Head of caudate nucleus (tissue), 42 donors: ENCODE results near the gene USO1.
"Not testable (repeated sequence)": the region's sequence is repeated elsewhere in the genome, so short reads cannot be mapped to it uniquely, and the experiment has no call there.

ENCODE experiments used
- DNase-seq, 42 donors: peaks; one replicate each; pipeline versions ENCODE4 v3.0.0 to v3.0.0-alpha.2; 2020 to 2021; ENCODE audit warnings: mixed read lengths in 7 of 42
- intact Hi-C: fragments of 100-400 bp; cut with DNase I; formaldehyde crosslinking; loops from one replicate; pipeline ENCODE4 v1.15.0; 2022

USO1 gene

GRCh38 chr4:75705198-75705977 is 19.0 kb upstream of the USO1 start:
- no peak for DNase-seq

GRCh38 chr4:75708218-75708691 is 16.1 kb upstream of the USO1 start:
- intact Hi-C loops = no loop called here
- DNase-seq = peak in 1 of 42 donors; percentile 25

More at GRCh38 chr4:75705198-75705977, 19.0 kb upstream of the USO1 start:
- intact Hi-C loops = no loop called here

DNA sequence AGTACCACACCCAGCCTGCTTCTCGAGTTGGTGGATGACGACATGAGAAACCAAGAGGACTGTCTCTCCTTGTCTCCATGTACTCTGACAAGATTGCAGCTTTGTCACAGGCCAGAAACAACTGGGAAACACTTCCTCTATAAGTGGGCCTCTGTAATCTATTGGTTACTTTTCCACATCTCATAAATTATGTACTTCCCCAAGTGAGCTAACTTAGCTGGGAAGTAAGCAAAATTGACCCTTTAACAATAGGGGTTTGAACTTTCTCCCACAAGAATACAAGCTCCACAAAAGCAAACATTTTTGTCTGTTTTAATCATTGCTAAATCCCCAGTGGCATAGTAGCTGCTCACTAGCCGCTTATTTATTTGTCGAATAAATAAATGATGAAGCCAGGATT is 14.1 kb upstream of the USO1 start:
- intact Hi-C loops = no loop called here
- no peak for DNase-seq

DNA sequence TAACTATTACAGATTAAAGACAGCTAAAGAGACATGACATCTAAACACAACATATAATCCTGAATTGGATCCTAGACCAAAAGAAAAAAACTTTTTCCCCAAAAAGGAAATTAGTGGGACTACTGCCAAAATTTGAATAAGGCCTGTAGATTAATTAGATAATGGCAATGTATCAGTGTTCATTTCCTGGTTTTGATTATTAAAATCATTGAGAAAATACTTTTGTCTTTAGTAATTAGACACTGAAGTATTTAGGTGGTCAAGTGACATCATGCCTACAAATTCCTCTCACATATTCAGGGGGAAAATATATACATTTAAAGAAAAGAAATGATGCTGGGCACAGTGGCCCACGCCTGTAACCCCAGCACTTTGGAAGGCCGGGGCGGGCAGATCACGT is 10.4 kb upstream of the USO1 start:
- DNase-seq = no peak
- intact Hi-C loops = no loop called here

DNA sequence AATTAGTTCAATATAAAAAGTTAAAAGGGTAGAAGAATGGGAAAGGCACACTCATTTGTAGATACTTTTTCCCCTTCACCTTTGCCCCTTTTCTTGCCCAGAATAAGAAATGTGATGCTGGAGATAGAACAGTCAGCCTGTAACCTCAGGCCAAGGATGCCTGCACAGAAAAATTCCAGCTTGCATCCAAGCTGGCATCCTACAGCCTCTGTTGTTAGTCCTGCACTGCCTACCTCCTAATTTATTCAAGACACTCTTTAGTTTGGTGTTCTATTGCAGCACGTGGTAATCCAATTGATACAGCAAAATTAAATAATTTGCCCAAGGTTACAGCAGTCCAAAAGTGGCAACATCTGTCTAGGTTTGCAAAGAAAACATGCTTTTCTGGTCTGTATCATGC is 9.7 kb upstream of the USO1 start:
- DNase-seq = peak in 1 of 42 donors; percentile 40
- intact Hi-C loops = no loop called here

DNA sequence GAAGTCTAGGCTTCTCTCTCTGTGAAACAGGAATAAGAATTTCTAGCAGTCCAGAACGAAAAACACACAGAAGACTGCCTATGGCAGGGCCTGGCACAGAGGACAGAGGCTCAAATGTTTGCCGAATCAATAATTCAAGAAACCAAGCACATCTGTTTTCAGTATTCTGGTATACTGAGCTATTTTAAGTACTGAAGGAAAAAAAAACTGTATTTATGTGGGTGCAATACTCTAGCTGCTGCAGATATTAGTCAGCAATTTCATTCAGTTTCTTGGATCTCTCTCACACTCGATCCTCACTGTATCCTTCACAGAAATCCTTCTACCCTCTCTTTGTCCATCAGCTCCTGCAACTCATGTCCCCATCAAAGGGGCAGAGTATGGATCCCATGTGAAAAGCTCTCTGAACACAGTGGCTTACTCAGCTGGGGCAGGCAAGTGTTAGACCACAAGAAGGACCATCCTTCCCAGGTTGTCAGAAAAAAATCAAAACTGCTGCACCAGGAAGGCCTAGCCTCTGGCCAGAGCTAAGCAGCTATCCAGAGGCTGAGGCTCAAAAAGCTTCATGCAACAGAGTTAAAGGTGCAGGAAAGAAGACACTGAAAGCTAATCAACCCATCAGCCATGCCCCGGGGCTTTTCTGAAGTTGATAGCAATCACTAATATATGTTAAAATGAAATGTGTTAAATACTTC is 9.1 kb upstream of the USO1 start:
- intact Hi-C loops = no loop called here
- peak in 2 of 42 donors; percentile 25 to 40 for DNase-seq

DNA sequence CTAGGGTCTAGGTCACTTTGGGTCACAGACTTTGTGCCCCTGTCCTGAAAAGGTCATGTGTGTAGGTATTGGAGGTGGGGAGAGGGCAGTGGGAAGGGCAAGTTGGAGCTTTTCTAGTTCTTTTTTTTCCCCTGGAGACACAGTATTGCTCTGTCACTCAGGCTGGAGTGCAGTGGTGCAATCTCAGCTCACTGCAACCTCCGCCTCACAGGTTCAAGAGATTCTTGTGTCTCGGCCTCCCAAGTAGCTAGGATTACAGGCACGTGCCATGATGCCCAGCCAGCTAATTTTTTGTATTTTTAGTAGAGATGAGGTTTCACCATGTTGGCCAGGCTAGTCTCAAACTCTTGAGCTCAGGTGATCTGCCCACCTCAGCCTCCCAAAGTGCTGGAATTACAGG is 8.3 kb upstream of the USO1 start:
- DNase-seq = peak in 1 of 42 donors; percentile 25
- intact Hi-C loops = not testable (repeated sequence)

- intact Hi-C loops = no loop called here
- DNase-seq = no peak
These were observed 7.0 kb upstream of the USO1 start for GRCh38 chr4:75717408-75717807.

GRCh38 chr4:75718529-75718928 is 5.8 kb upstream of the USO1 start:
- intact Hi-C loops = no loop called here
- DNase-seq = no peak

- no peak for DNase-seq
- intact Hi-C loops = no loop called here
These were observed 2.0 kb upstream of the USO1 start for GRCh38 chr4:75722417-75722816.

DNA sequence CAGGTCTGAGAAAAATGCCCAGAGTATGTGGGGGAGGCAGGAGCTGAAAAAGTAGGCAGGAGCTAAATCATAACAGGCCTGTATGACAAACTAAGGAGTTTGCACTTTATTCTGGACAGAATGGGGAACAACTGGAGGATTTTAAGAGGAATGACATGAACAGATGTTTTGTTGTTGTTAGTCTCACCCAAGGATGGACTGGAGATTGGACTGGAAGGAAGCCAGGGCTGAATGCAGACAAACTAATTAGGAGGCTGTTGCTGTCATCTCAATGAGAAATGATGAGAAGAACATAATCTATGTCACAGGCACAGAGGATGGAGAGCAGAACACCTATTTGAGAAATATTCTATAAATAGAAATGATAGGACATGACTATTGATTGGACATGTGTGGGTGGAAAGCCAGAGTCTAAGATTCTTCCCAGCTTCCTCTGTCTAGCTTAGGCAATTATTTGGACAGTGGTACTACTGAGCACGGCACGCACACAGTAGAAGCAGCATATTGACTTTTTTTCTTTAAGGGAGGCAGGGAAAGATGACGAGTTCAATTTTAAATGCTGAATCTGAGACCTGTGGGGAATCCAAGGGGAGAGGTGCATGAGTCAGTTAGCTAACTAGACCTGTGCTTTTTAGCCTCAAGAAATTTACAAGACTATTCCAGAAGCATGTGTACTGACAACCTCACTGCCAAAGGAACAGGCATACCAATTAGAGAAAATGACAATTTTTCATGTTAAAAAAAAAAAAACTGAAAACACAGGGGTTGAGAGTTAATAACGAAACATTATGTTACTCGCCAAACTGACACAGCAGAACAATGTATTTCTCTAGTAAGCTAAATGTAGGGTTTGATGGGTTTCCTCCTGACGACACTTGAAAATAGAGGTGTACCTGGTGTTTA is 963 bp upstream of the USO1 start:
- peak in 2 of 42 donors; percentile 6 to 8 for DNase-seq
- intact Hi-C loops = loop anchor here (1.0 kb wide), 1 partner anchor 50 kb away; the partner anchor contains the start of gene G3BP2

DNA sequence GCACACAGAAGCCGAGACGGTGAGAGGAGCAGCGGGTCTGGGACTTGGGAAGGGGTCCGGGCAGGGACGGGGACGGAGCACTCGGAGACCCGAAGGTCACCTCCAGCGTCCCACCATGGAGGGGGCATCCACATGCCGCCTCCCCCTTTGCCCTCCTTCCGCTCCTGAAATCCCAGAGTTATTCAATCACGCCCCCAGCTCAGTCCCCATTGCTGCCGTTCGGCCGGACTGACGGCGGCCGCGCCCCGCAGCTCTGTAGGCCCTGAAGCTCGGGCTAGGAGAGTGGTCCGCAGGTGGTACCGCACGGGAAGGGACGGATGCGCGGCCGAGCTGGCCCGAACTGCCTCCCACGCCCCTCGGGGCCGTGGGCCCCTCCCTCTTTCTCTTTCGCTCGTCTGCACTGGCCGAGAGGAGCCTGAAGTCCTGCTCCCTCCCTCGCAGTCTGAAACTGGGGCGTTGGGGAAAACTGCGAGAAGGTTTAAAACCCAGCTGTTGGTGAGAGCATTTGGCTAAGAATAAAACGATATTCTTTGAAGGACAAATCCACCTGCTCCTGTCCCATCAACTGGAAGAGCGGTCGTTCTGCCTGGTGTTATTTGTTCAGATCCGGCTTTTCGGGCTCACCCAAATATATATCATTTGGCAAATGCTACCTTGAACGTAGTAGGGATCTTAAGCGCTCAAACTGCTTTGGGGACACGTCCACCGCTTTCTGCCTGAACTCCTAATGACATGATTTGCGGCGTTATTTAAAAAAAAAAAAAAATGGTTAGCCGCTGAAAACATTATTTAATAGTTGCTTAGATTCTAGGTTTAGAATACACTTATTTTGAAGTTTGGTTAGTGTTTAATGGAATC is 719 bp downstream of the USO1 start:
- peak in 41 of 42 donors; percentile 2 to 69 (median 38) for DNase-seq
- intact Hi-C loops = loop anchor here (1.0 kb wide), 1 partner anchor 52 kb away; the partner anchor contains the start of gene G3BP2

DNA sequence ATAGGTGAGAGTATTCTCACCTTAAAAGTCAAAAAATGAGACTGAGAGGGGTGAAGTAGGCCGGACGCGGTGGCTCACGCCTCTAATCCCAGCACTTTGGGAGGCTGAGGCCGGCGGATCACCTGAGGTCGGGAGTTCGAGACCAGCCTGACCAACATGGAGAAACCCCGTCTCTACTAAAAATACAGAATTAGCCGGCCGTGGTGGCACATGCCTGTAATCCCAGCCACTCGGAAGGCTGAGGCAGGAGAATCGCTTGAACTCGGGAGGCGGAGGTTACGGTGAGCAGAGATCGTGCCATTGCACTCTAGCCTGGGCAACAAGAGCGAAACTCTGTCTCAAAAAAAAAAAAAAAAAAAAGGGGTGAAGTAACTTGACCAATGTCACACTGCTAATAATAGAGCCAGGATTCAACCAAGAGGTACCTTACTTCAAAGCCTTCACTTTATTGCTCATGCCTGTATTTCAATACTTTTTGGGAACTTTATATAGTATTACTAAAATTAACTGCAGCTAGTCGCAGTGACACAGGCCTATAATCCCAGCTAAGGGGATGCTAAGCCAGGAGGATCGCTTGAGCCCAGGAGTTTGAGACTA is 1.7 kb downstream of the USO1 start:
- intact Hi-C loops, DNase-seq: not testable (repeated sequence)

DNA sequence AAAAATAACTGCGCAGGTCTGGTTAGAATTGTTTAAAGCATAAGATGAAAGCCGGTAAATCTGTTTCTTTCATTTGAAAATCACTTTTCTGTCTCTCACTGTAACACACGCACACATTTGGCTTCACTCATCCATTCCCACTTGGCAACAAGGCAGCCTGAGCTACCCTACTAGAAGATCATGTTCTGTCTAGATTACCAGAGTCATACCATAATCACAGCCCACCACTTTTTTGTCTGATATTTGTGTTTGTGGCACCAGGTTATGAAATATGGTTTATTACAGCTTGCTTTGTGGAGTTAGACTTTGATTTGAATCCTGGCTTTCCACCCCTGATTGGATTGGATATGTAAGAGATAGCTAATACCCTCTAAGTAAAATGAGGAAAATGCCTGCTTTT is 2.2 kb downstream of the USO1 start:
- DNase-seq = no peak
- intact Hi-C loops = no loop called here

- intact Hi-C loops = no loop called here
- no peak for DNase-seq
These were observed 2.7 kb downstream of the USO1 start for GRCh38 chr4:75727073-75727472.

- intact Hi-C loops = no loop called here
- DNase-seq = no peak
These were observed 5.5 kb downstream of the USO1 start for GRCh38 chr4:75729836-75730235.

DNA sequence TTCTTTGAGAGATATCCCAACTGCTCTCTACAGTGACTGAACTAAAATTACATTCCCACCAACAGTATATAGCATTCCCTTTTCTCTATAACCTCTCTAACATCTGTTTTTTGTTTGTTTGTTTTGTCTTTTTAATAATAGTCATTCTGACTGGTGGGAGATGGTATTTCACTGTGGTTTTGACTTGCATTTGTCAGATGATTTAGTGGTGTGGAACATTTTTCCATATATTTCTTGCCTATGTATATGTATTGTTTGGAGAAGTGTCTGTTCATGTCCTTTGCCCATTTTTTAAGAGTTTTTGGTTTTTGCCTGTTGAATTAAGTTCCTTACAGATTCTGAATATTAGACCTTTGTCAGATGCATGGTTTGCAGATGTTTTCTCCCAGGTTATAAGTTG is 9.0 kb downstream of the USO1 start:
- intact Hi-C loops = no loop called here

GRCh38 chr4:75735525-75735924 is 11.1 kb downstream of the USO1 start:
- intact Hi-C loops = no loop called here
- no peak for DNase-seq

More for the DNA sequence above, 9.0 kb downstream of the USO1 start:
- no peak for DNase-seq
